Heart right ventricle (tissue), 16 donors: ENCODE data around the gene LRRN1. TPM values are rescaled to one million over a fixed set of nuclear protein-coding genes. Genes with fewer than 3 reads are reported as not detected.

Experiments
- ATAC-seq, 8 donors: fragments of 200-7000 bp; cut with Tn5 transposase; one replicate each; pipeline ENCODE4 v1.9.1; 2020; ENCODE audit warnings: mild to moderate bottlenecking in 8 of 8, moderate library complexity in 8 of 8, moderate number of reproducible peaks in 1 of 8
- DNase-seq, 2 donors: peaks; one replicate each; pipeline ENCODE4 v3.0.0-alpha.2; 2020
- H3K27ac ChIP-seq, 10 donors: fragments of 200-600 bp; sonication (generic) in 2 of 10; one replicate each; pipeline versions ENCODE4 v1.5.0 to v1.8.0; 2020 to 2022; ENCODE audit warnings: mild to moderate bottlenecking in 3 of 10
- H3K27me3 ChIP-seq, 7 donors: fragments of 200-600 bp; one replicate each; pipeline ENCODE4 v1.8.0; 2021 to 2022; ENCODE audit warnings: mild to moderate bottlenecking in 2 of 7
- H3K36me3 ChIP-seq, 9 donors: fragments of 200-600 bp; sonication (generic) in 1 of 9; one replicate each; pipeline versions ENCODE4 v1.5.0 to v1.8.0; 2020 to 2022; ENCODE audit warnings: mild to moderate bottlenecking in 2 of 9
- H3K4me1 ChIP-seq, 9 donors: fragments of 200-600 bp; sonication (generic) in 1 of 9; one replicate each; pipeline versions ENCODE4 v1.5.0 to v1.8.0; 2020 to 2022; ENCODE audit warnings: mild to moderate bottlenecking in 4 of 9
- H3K4me3 ChIP-seq, 10 donors: fragments of 200-600 bp; sonication (generic) in 2 of 10; one replicate each; pipeline versions ENCODE4 v1.5.0 to v1.8.0; 2020 to 2022; ENCODE audit warnings: mild to moderate bottlenecking in 7 of 10, moderate library complexity in 2 of 10
- H3K9me3 ChIP-seq, 11 donors: fragments of 200-600 bp in 10 of 11; sonication (generic) in 2 of 11; one replicate each; pipeline versions ENCODE4 v1.5.0 to v1.8.0; 2013 to 2022; ENCODE audit warnings: mild to moderate bottlenecking in 2 of 11, control low read depth in 1 of 11, moderate library complexity in 1 of 11
- CTCF ChIP-seq, 9 donors: fragments of 200-600 bp; sonication (generic) in 2 of 9; IDR thresholded peaks; one replicate each; pipeline versions ENCODE4 v1.5.0 to v1.8.0; 2021 to 2022; ENCODE audit warnings: antibody characterized with exemption in 9 of 9, mild to moderate bottlenecking in 5 of 9, moderate library complexity in 1 of 9
- WGBS, 2 donors: extraction: QIAGEN DNeasy Blood & Tissue Kit; methylation state at CpG; one replicate each; pipeline ENCODE4 v1.1.7; 2013; ENCODE audit warnings: inconsistent platforms in 1 of 2; 5-methylcytosine and 5-hydroxymethylcytosine counted together
- intact Hi-C, 10 donors: fragments of 100-400 bp; cut with DNase I; formaldehyde crosslinking; loops; one replicate each; pipeline versions ENCODE4 v1.11.1 to v1.14.2; 2022
- polyA plus RNA-seq, 2 donors: library from polyadenylated mRNA; stranded (reverse); fragments of 200-250 nt; gene quantifications; one replicate each; pipeline ENCODE4 v1.2.3, GENCODE V29; 2013
- total RNA-seq, 10 donors: library from RNA; stranded (reverse); fragmentation: NEBNext Ultra II Directional in 3 of 10; extraction: Animal tissue kit (Norgen Biotek cat#: 25700) in 3 of 10; gene quantifications; one replicate each; pipeline versions ENCODE4 v1.2.1 to v1.2.4, GENCODE V29; 2021 to 2023
- donor health status: Arrhythmogenic right ventricular cardiomyopathy.
- donor health status: ischemic (EF 13 %, LVEDD 7.1; RV severe dilation, severe dysfunction).
- donor health status: healthy with polysubstance abuse.
- donor health status: DM: no; HTN: yes; CAD: no.
- donor health status: DM: no; HTN: no; CAD: no.
- donor health status: ischemic (EF 25% LVEDD 6.9; RV normal size, moderate dysfunction).
- donor health status: ischemic (EF 25% LVEDD 5.7; RV mildly dilated, moderate dysfunction).
- donor health status: healthy.
- donor health status: DM: yes; HTN: yes; CAD: no.
- donor health status: Ischemic cardiomyopathy.
- donor health status: ischemic (EF 35%, LVEDD 5.7; RV mildly dilated, moderate dysfunction).
- donor health status: nonischemic (EF 11% LVEDD 7.7; RV severe dilation, severe dysfunction).
- donor health status: DM: yes; HTN: yes; CAD: no.
- donor health status: PGD.
- donor health status: ischemic (EF 29% LVEDD 5.4; RV normal size, mild dysfunction).
- donor health status: nonischemic (EF 23%, LVEDD 6.1; RV moderate dilation, normal function).

LRRN1 gene
- total and polyA plus RNA-seq, 12 donors, result 0.07 to 0.26 (median 0.11) TPM; not detected in 5

GRCh38 chr3:3771094-3771493 is 28.1 kb upstream of the LRRN1 start:
- no peak for ATAC-seq
- Histone ChIP-seq H3K4me3 (no peak overlapping the region), H3K27ac (no peak overlapping the region), H3K36me3 (peaks cover 0 to 4% (median 0%) of the 10 kb centered on the region in 9 donors), H3K9me3 (peaks cover 0 to 18% (median 9%) of the 10 kb centered on the region in 11 donors), H3K4me1 (no peaks in the 10 kb centered on the region), H3K27me3 (no peaks in the 10 kb centered on the region)
- no peak for TF ChIP-seq CTCF (IDR thresholded peaks at IDR 0.05)
- no peak for DNase-seq
- intact Hi-C loops, result no loop called here
- 64 to 68% methylated on average over 3 of the region's 3 CpGs for WGBS, 2 donors

- ATAC-seq (no peak), DNase-seq (no peak)
- Histone ChIP-seq H3K4me3 (no peak overlapping the region), H3K36me3 (peaks cover 0 to 4% (median 0%) of the 10 kb centered on the region in 9 donors), H3K27me3 (no peaks in the 10 kb centered on the region), H3K9me3 (peaks cover 0 to 20% (median 9%) of the 10 kb centered on the region in 11 donors), H3K27ac (no peak overlapping the region), H3K4me1 (no peaks in the 10 kb centered on the region)
- WGBS, 2 donors, result 69 to 82% methylated on average over 1 of the region's 1 CpG
- intact Hi-C loops, result no loop called here
- TF ChIP-seq CTCF (IDR thresholded peaks at IDR 0.05), result no peak
Observed at GRCh38 chr3:3771567-3771966, 27.7 kb upstream of the LRRN1 start.

- Histone ChIP-seq H3K27me3 (no peaks in the 10 kb centered on the region), H3K27ac (no peak overlapping the region), H3K4me3 (no peak overlapping the region), H3K36me3 (peaks cover 0 to 4% (median 0%) of the 10 kb centered on the region in 9 donors), H3K4me1 (no peaks in the 10 kb centered on the region), H3K9me3 (peaks cover 0 to 20% (median 9%) of the 10 kb centered on the region in 11 donors)
- 63 to 79% methylated on average over 1 of the region's 1 CpG for WGBS, 2 donors
- DNase-seq (no peak), ATAC-seq (no peak)
- TF ChIP-seq CTCF (IDR thresholded peaks at IDR 0.05), result no peak
- intact Hi-C loops, result no loop called here
Observed at GRCh38 chr3:3772338-3772737, 26.9 kb upstream of the LRRN1 start.

- ATAC-seq (no peak), DNase-seq (peak in 1 of 2 donors; percentile 9)
- Histone ChIP-seq H3K9me3 (peaks cover 0 to 20% (median 9%) of the 10 kb centered on the region in 11 donors), H3K4me3 (no peak overlapping the region), H3K27ac (no peak overlapping the region), H3K27me3 (no peaks in the 10 kb centered on the region), H3K36me3 (peaks cover 0 to 4% (median 0%) of the 10 kb centered on the region in 9 donors), H3K4me1 (no peaks in the 10 kb centered on the region)
- no peak for TF ChIP-seq CTCF (IDR thresholded peaks at IDR 0.05)
- intact Hi-C loops, result no loop called here
- WGBS, 2 donors, result 60 to 74% methylated on average over 7 of the region's 7 CpGs
Observed at GRCh38 chr3:3772920-3773319, 26.3 kb upstream of the LRRN1 start.
